DMS79 (cell line): ENCODE data around the gene AHNAK.

ENCODE experiments used
- DNase-seq: peaks from one replicate; lab custom pipeline; 2025; lab: John Stamatoyannopoulos, UW

Gene AHNAK

DNA sequence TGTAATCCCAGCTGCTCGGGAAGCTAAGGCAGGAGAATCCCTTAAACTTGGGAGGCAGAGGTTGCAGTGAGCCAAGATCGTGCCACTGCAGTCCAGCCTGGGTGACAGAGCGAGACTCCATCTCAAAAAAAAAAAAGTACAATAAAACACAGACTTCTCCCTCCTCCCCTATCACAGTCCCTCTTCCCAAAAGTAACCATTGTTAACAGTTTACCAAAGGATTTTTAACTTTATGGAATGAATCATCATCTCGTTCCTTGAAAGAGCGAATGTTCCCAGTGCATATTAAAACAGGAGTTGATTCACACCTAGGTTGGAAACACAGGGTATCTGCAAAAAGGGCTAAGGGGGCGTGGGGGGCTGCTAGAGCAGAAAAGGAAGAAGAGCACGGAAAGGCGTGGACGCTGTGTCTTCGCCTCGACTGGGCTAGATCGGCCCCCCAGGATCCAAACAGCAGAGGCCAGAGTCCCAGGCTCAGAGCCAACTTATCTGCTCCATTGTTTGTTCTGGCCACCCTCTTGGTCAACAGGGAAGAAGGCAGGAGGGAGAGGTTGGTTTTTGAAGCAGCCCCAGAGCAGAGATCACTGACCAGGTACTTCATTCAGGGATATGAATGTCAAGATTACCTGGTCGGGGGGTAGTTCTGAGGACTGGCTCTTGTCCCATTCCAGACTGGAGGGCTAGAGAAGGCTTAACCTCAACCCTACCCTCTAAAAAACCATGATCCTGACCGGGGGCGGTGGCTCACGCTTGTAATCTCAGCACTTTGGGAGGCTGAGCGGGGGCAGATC lies 2.1 kb upstream of the AHNAK start:
- no peak for DNase-seq

DNA sequence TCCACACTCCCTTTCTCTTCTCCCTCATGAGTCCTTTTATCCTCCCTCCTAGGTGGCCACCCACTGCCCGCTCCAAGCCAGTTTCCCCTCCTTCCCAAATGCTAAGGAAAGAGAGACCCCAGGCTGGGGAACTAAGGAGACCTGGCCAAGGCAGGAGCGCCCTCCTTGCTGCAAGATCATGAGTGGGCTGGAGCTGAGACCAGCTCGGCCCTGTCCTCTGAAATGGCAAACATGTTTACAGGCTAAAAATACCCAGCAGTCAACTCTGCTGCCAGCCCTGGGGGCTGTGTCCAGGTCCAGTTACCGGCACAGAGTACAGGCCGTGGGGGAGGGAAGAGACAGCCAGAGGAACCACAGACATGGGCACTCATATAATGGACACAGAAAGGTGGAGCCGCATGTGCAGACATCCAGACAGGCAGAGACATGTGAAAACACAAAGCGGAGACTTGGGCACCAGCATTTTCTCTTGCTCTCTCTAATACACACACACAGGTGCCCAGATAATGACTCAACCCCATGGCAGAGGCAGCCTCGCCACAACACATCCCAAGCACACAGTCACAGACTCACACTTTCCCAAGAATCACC lies 1.2 kb upstream of the AHNAK start:
- DNase-seq = no peak

GRCh38 chr11:62546929-62547625 lies 471 bp upstream of the AHNAK start:
- DNase-seq = no peak

GRCh38 chr11:62545437-62546243 lies 966 bp downstream of the AHNAK start:
- DNase-seq = no peak

DNA sequence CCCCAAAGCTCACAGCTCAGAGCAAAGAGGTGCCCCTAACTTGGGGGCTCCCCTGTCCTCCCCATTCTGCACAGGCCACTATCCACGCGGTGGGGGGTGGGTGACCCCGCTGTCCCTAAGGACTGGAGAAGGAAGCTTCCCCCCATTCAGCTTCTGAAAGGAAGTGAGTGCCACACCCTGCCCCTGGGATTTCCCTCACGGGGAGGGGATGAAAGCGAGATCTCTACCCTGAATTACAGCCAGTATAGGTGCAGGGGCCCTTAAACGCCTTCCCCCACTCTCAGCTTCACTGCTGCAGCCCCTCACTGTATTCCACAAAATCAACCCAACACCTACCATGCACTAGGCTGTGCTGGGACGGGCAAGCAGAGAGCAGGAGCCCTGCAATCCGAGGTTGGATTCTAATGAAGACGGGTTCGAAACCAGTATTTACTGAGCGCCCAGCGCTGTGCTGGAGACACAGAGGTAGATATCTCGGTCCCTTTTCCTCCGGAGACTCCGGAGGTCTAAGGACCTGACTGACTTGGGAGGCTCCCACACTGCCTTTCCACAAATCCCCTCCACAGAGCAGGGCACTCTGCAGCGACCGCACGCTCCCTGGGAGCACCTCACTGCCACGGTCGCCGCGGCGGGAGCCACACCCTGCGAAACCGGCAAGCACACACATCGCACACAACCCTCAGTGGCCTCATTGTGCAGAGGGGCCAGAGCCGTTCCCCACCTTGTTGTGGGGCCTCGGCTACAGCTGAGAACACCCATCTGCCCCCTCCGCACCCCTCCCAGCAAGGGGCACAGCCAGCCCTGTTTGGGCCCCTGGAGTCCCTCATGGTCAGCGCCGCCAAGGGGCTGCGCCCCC lies 1.8 kb downstream of the AHNAK start:
- DNase-seq = no peak

DNA sequence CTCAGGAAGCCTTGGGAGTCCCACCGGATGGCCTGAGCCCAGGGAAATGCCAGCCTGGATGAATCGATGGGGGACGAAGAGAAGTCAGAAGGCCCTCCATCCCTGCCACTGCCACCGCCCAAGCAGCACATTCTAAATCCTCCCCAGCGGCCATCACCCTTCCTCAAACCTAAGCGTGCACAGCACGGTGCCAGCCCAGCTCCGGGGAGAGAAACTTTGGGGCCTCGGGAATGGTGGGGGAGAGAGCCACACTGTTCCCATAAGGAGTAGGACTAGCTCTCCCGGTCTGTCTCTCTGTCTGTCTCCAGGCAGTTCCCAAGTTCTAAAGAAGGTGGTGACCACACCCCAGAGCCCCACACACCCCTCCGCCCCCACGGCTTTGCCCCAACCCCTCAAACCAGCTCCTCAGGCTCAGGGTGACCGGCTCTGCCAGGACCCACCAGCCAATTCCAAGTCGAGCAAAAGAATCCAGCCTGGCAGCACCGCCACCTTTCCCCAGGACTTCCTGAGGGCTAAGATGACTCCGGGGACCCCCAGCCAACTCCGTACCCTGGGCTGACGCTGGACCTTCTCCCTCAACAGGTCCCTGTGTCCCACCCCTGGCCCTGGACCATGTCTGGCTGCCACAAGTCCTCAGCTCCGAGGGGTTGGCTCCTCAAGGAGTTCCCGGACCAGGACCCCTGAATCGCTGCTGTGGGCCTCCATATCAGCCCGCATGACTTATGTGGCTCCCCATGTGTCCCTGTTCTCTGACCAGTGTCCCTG lies 2.7 kb downstream of the AHNAK start:
- DNase-seq = no peak

GRCh38 chr11:62542750-62543567 lies 3.6 kb downstream of the AHNAK start:
- no peak for DNase-seq

DNA sequence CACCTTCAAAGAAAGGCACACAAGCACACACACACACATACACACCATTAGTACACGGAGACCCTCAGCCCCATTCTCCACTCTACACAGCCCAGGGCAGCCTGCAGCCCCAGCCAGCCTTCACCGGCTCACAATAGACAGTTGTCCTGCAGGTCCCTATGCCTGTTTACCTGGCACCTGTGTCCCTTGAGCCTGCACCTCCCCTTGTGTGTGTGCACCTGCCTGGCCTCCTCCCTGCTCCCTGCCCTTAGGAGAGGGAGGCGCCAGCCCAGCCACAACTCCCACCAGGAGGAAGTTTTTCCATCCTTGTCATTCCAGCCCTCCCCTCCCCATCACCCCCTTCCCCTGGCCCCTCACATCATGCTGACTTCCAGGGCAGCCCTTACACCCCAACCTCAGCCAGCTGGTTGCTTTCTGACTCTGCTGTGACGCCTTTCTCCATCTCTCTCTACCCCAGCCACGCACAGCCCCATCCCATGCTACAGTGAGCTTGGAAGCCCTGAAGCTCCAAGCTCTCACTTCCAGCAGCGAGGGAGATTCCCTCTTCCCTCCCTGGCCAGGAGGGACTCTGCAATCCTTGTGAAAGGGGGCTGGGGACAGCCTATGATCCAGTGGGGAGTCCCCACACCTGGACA lies 4.4 kb downstream of the AHNAK start:
- no peak for DNase-seq

DNA sequence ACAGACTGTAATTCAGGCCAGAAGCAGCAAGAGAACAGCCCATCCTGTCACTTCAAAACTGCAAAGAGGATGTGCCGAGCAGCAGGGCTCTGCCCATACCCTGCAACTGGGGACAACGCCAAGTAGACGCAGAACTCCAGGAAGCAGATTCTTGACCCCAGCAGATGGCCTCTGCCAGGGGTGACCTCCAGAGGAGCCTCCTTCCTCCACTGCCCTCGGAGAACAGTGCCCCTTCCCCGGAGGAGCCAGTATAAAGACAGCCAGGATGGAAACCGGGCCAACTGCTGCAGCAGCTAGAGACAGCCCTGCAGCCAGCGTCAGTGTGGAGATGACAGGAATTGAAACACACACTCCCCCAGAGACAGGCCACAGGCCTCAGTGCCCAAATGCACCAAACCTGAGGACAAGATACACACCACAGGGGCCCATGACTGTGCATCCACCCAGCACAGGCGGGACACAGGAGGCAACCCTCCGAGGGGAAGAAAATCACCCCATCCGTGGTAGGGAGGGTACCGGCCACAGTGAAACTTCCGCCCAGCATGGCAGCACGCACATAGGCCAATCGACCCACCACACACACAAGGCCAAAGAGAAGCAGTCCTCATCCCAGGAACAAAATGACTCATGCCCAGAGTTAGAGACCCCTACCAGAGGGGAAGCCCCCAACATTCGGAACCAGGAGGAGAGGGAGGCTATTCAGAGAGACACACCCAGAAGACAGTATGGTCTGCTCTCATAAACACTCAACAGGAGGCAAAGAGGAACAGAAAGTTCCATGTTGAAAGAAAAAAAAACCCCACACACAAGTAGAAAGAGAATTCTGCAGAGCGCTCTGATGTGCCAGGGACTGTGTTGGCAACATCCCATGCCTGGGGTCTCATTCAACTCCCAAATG lies 5.6 kb downstream of the AHNAK start:
- no peak for DNase-seq

- DNase-seq = peak; percentile 77
Observed at GRCh38 chr11:62539238-62539925, 7.2 kb downstream of the AHNAK start.

DNA sequence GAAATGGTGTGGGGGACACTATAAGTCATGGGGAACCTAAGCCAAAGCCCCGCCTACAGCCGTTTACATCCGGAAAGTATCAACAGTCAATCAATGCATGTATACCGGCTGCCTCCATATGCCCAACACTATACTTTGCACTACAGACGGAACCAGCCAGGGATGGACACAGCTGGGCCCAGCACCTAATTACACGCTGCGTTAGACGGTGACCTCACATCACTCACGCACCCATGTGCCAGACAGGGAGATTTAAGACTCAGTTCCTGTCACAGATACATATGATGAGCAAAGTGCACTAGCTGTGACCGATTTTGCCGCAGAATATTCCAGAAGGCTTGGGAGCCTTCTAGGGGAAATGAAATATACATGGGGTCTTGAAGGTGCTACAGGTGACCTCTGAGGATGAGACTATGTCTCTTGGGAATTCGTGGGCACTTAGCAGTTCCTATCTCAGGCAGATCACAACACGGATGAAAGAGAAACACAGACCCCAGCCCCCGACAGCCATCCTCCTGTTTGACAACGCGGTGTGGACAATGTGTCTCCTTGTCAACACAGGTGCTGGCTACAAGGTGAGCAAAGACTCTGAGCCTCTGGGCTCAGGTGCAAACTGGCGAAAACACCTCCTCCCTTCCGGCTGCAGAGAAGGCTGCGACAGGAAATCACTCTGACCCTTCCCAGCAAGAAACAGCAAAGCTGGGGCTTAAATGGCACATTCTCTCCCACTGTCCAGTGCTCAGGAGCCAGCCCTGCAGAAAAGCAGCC lies 8.0 kb downstream of the AHNAK start:
- no peak for DNase-seq

DNA sequence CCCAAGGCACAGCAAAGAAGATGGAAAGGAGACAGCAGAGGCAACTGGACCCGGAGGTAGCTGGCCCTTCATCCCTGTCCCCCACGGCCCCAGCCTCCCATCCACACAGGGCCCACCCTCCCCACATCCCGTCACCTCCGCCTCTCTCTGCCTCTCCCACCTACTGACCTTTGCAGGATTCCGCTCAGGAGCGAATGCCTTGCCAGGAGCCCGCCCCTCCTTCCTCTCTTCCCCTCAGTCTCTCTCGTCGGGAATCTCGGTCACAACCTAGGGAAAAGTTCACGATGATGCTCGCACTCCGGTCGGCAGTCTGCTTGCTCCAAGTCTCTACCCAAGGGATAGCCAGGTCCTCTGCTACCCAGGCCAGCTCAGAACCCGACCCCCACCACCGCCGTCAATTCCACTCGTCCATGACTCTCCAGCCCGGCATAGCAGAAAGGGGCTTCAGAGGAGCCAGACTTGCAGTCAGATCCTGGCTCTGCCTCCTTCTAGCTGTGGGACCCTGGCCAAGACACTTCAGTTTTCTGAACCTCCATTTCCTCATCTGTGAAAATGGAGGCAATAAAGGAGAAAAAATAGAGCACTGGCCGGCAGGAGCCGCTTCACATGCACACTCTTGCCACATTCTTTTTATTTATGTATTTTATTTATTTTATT lies 10.2 kb downstream of the AHNAK start:
- DNase-seq = peak; percentile 78

DNA sequence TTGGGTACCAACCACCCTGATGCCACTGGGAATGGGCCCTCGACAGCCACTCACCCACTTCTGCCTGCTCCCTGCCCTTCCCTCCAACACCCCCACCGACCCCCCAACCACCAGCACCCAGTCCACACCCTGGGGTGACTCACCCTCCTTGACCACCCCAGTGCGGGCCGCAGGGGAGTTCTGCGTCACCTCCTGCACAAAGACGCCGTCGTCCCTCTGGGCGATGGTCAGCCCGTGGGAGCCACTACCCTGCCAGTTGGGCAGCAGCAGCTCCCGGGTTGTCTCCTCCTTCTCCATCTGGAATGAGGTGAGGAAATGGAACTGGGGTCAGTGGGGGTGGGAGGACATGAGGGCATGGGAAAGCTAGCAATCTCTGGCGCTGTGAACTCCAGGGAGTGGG lies 10.8 kb downstream of the AHNAK start:
- no peak for DNase-seq

- no peak for DNase-seq
Observed at GRCh38 chr11:62534779-62535545, 11.6 kb downstream of the AHNAK start.

DNA sequence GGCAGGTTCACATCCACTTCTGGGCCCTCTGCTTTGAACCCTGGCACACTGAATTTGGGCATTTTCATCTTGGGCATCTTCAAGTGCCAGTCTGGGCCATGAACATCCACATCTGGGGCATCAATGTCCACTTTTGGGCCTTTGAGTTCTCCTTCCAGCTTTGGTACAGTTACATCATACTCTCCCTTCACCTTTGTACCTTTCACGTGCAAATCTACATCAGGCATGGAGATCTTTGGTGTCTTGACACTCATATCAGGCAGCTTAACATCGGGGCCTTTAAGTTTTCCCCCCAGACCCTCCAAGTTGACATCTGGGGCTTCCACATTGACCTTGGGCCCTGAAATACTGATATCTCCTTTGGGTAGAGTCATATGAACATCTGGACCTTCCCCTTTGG lies 14.5 kb downstream of the AHNAK start:
- no peak for DNase-seq
